Measurements from ENCODE around the gene NKAIN4. TPM values are rescaled to one million over a fixed set of nuclear protein-coding genes. Genes with fewer than 3 reads are reported as not detected.

Gene NKAIN4
- total RNA-seq, 1 experiment from 2014 or later: not detected

GRCh38 chr20:63293456-63293855 is 39.2 kb upstream of the NKAIN4 start:
- Histone ChIP-seq H3K27me3 (replicated peaks; ENCODE audit: insufficient read depth, low read depth, low read length, poor library complexity) (peaks cover 35% of the 10 kb centered on the region), H3K4me3 (ENCODE audit: low read depth, low read length, poor library complexity, severe bottlenecking) (no peak overlapping the region), H3K27ac (ENCODE audit: low read depth, low read length, poor library complexity, severe bottlenecking) (no peak overlapping the region), H3K36me3 (ENCODE audit: insufficient read depth, low read length, poor library complexity, severe bottlenecking) (no peaks in the 10 kb centered on the region), H3K9me3 (ENCODE audit: low read depth, low read length, poor library complexity, severe bottlenecking) (no peaks in the 10 kb centered on the region), H3K4me1 (ENCODE audit: insufficient read depth, low read length, poor library complexity, severe bottlenecking) (no peaks in the 10 kb centered on the region)
- TF ChIP-seq CTCF (conservative IDR thresholded peaks at IDR 0.05; ENCODE audit: low read depth, low read length) (no peak), EZH2 (IDR thresholded peaks at IDR 0.05; ENCODE audit: borderline replicate concordance, low read depth, low read length, poor library complexity, severe bottlenecking) (no peak)
- ChIA-PET POLR2A (ENCODE audit: low non-redundant PET) (no interaction called here), CTCF (no interaction called here)
- intact Hi-C loops (cut with micrococcal nuclease; ENCODE audit: unreplicated experiment): no loop called here
- DNase-seq (ENCODE audit: low spot score): no peak
- no TSS peak for BruUV-seq (replicated peaks)

DNA sequence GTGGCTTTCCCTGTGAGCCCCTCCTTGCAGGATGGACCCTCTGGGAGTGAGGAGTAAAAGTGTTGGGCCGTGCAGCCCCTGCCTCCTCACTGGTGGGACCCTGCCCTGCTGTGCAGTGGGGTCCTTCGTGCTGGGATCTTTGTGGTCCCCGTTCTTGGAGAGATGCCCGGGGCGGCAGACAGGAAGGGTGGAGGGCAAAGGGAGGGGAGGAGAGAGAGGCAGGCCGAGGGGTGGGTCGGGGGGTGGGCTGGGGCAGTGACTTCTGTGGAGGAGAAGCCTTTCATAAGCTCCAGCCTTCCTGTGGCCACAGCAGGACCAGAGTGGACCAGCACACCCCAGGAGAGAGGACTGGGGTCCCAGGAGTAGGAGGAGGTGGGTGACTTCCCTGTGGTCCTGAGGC is 38.6 kb upstream of the NKAIN4 start, which contains the start of gene COL20A1:
Gene COL20A1, plus strand, starts transcription at position 283 of the 400 bp plus-strand sequence. CDS start 1,922 bp downstream, outside the sequence.
- intact Hi-C loops (cut with micrococcal nuclease; ENCODE audit: unreplicated experiment): no loop called here
- H3K27me3 ChIP-seq (replicated peaks; ENCODE audit: insufficient read depth, low read depth, low read length, poor library complexity): peaks cover 29% of the 10 kb centered on the region
- no peak within 1 kb of the TSS for H3K4me3 ChIP-seq (ENCODE audit: low read depth, low read length, poor library complexity, severe bottlenecking)
- POLR2A ChIA-PET (ENCODE audit: low non-redundant PET): no interaction called here
- DNase-seq (ENCODE audit: low spot score): no peak
- CTCF ChIA-PET: no interaction called here
- no peak within 1 kb of the TSS for H3K27ac ChIP-seq (ENCODE audit: low read depth, low read length, poor library complexity, severe bottlenecking)
- TF ChIP-seq EZH2 (IDR thresholded peaks at IDR 0.05; ENCODE audit: borderline replicate concordance, low read depth, low read length, poor library complexity, severe bottlenecking): no peak
- no peak for TF ChIP-seq CTCF (conservative IDR thresholded peaks at IDR 0.05; ENCODE audit: low read depth, low read length)
- no peaks in the 10 kb centered on the region for H3K9me3 ChIP-seq (ENCODE audit: low read depth, low read length, poor library complexity, severe bottlenecking)
- H3K4me1 ChIP-seq (ENCODE audit: insufficient read depth, low read length, poor library complexity, severe bottlenecking): no peaks in the 10 kb centered on the region
- no peaks in the 10 kb centered on the region for H3K36me3 ChIP-seq (ENCODE audit: insufficient read depth, low read length, poor library complexity, severe bottlenecking)
- BruUV-seq (replicated peaks): no TSS peak

DNA sequence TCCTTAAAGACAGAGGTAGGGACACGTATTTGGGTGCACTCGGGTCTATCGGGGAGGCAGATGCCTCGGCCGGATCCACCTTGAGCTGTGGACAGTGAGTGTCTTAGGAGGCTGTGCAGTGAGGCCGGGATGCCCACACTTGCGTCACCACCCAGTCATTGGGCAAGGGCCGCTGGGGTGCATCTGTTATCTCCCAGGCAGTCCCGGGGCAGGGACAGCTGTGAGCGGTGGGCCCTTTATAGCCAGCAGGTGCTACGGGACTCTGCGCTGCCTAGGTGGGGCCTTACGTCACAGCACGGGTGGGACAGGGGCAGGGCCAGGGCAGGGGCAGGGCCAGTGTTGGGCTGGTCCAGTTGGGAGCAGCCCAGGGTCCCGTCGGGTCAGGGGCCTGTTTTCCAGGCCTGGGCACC is 38.0 kb upstream of the NKAIN4 start:
- Histone ChIP-seq H3K4me3 (ENCODE audit: low read depth, low read length, poor library complexity, severe bottlenecking) (no peak overlapping the region), H3K9me3 (ENCODE audit: low read depth, low read length, poor library complexity, severe bottlenecking) (no peaks in the 10 kb centered on the region), H3K27ac (ENCODE audit: low read depth, low read length, poor library complexity, severe bottlenecking) (no peak overlapping the region), H3K27me3 (replicated peaks; ENCODE audit: insufficient read depth, low read depth, low read length, poor library complexity) (peaks cover 28% of the 10 kb centered on the region), H3K36me3 (ENCODE audit: insufficient read depth, low read length, poor library complexity, severe bottlenecking) (no peaks in the 10 kb centered on the region), H3K4me1 (ENCODE audit: insufficient read depth, low read length, poor library complexity, severe bottlenecking) (no peaks in the 10 kb centered on the region)
- ChIA-PET CTCF (interaction anchor here (1.2 kb wide), 1 partner anchor 69 kb away, joined by 4 read pairs; no protein-coding TSS in a partner anchor), POLR2A (ENCODE audit: low non-redundant PET) (no interaction called here)
- no peak for TF ChIP-seq EZH2 (IDR thresholded peaks at IDR 0.05; ENCODE audit: borderline replicate concordance, low read depth, low read length, poor library complexity, severe bottlenecking)
- TF ChIP-seq CTCF (conservative IDR thresholded peaks at IDR 0.05; ENCODE audit: low read depth, low read length): no peak
- intact Hi-C loops (cut with micrococcal nuclease; ENCODE audit: unreplicated experiment): no loop called here
- no TSS peak for BruUV-seq (replicated peaks)
- DNase-seq (ENCODE audit: low spot score): no peak

Measured in A673 (cell line).